CD4-positive, CD25-positive, alpha-beta regulatory T cell (primary cell): ENCODE measurements around the gene NFIB. TPM values are rescaled to one million over a fixed set of nuclear protein-coding genes. Genes with fewer than 3 reads are reported as not detected.

ENCODE experiments used
- ATAC-seq, 2 donors: fragments of 150-1000 bp; cut with Tn5 transposase; one replicate each; pipeline ENCODE4 v1.10.0; 2021; ENCODE audit warnings: low read depth in 2 of 2, moderate number of reproducible peaks in 2 of 2, moderate library complexity in 1 of 2
- DNase-seq, 3 donors: peaks; one replicate each; pipeline versions ENCODE4 v3.0.0 to v3.0.0-alpha.2; 2012 to 2022; ENCODE audit warnings: mixed read lengths in 1 of 3
- H3K27ac ChIP-seq: one replicate; pipeline ENCODE4 v1.7.0; 2013; ENCODE audit warnings: mild to moderate bottlenecking, low read length; ENCODE audit not compliant: insufficient read depth, poor library complexity, severe bottlenecking
- H3K27me3 ChIP-seq: one replicate; pipeline ENCODE4 v1.7.0; 2013; ENCODE audit warnings: low read length; ENCODE audit not compliant: control insufficient read depth, insufficient read depth
- H3K36me3 ChIP-seq: one replicate; pipeline ENCODE4 v1.7.0; 2013; ENCODE audit warnings: mild to moderate bottlenecking, low read length, moderate library complexity; ENCODE audit not compliant: control insufficient read depth, insufficient read depth
- H3K4me1 ChIP-seq: 2 replicates; pipeline ENCODE4 v1.7.0; 2013; ENCODE audit warnings: mild to moderate bottlenecking, low read length; ENCODE audit not compliant: insufficient read depth, control insufficient read depth, poor library complexity, severe bottlenecking
- H3K4me3 ChIP-seq: one replicate; pipeline ENCODE4 v1.7.0; 2013; ENCODE audit warnings: low read depth, mild to moderate bottlenecking, low read length, moderate library complexity
- H3K9me3 ChIP-seq, 2 experiments: 1 replicate in 1 of 2; 2 replicates in 1 of 2; pipeline ENCODE4 v1.7.0; 2013; ENCODE audit warnings: low read length in 2 of 2, mild to moderate bottlenecking in 1 of 2, moderate library complexity in 1 of 2; ENCODE audit not compliant: control insufficient read depth in 2 of 2
- H3K27ac Mint-ChIP-seq, 3 donors: one replicate each; pipeline ENCODE4 v1.8.0; 2020 to 2022; ENCODE audit warnings: mild to moderate bottlenecking in 3 of 3, mixed read lengths in 3 of 3, moderate library complexity in 2 of 3
- H3K27me3 Mint-ChIP-seq: one replicate; pipeline ENCODE4 v1.8.0; 2022; ENCODE audit warnings: mild to moderate bottlenecking, mixed read lengths
- H3K36me3 Mint-ChIP-seq: one replicate; pipeline ENCODE4 v1.8.0; 2020; ENCODE audit warnings: mixed read lengths
- H3K4me1 Mint-ChIP-seq, 4 donors: one replicate each; pipeline ENCODE4 v1.8.0; 2020 to 2022; ENCODE audit warnings: mixed read lengths in 4 of 4, mild to moderate bottlenecking in 1 of 4
- H3K4me3 Mint-ChIP-seq, 4 donors: one replicate each; pipeline ENCODE4 v1.8.0; 2020 to 2022; ENCODE audit warnings: mild to moderate bottlenecking in 4 of 4, mixed read lengths in 4 of 4, moderate library complexity in 3 of 4
- H3K9me3 Mint-ChIP-seq, 7 donors: one replicate each; pipeline ENCODE4 v1.8.0; 2020 to 2022; ENCODE audit warnings: mixed read lengths in 7 of 7, mild to moderate bottlenecking in 3 of 7, moderate library complexity in 2 of 7
- polyA plus RNA-seq, 4 donors: library from polyadenylated mRNA; unstranded; fragments of 300-500 nt; fragmentation: Illumina TruSeq; gene quantifications; one replicate each; pipeline ENCODE4 v1.2.3, GENCODE V29; 2021
- total RNA-seq: library from RNA; stranded (reverse); gene quantifications from one replicate; pipeline ENCODE4 v1.2.3, GENCODE V29; 2022

Gene NFIB
- total and polyA plus RNA-seq, 5 donors from 2014 or later = 0.20 TPM; not detected in 4

DNA sequence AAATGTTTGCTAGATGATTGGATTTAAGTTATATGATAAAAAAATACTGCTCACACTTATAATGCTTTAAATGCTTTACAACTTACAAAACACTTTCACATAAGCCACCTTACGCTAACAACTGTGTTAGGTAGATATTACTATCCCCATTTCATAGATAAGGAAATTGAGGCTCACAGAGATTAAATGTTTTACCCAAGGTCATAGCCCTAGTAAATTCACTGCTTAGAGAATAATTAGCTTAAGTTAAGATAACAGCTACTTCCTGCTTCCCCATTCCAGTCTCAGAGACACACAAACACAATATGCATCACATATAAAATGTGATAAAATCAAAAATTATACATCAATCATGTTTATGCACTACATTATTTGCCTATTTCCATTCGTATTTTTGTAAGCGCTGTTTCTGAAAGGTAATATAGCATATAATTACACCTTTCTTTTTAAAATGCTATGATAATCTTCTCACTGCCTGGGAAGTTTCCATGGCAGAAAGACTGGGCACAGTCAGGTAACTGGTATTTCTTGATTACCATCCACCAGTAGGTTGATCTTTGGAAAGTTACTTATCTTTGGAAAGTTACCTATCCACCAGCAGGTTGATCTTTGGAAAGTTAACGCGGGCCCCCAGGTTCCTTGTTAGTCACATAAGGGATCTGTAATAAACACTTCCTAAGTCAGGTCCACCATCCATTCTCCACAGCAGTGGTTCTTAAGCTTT is 101.1 kb downstream of the NFIB start:
- Histone ChIP-seq H3K27me3 (no peaks in the 10 kb centered on the region), H3K9me3 (no peaks in the 10 kb centered on the region), H3K4me1 (no peaks in the 10 kb centered on the region), H3K4me3 (no peak overlapping the region), H3K36me3 (no peaks in the 10 kb centered on the region), H3K27ac (no peak overlapping the region)
- ATAC-seq = no peak
- DNase-seq = no peak
- Mint-ChIP-seq H3K4me3 (no peak overlapping the region), H3K9me3 (peaks cover 0 to 3% (median 0%) of the 10 kb centered on the region in 7 donors), H3K36me3 (no peaks in the 10 kb centered on the region), H3K4me1 (no peaks in the 10 kb centered on the region), H3K27ac (no peak overlapping the region), H3K27me3 (no peaks in the 10 kb centered on the region)

GRCh38 chr9:14212077-14212476 is 101.9 kb downstream of the NFIB start:
- Histone ChIP-seq H3K36me3 (no peaks in the 10 kb centered on the region), H3K4me3 (no peak overlapping the region), H3K27ac (no peak overlapping the region), H3K4me1 (no peaks in the 10 kb centered on the region), H3K27me3 (no peaks in the 10 kb centered on the region), H3K9me3 (no peaks in the 10 kb centered on the region)
- no peaks in the 10 kb centered on the region for H3K4me1 Mint-ChIP-seq
- ATAC-seq (no peak), DNase-seq (no peak)
- no peaks in the 10 kb centered on the region for H3K27me3 Mint-ChIP-seq
- H3K27ac Mint-ChIP-seq = no peak overlapping the region
- H3K36me3 Mint-ChIP-seq = no peaks in the 10 kb centered on the region
- no peak overlapping the region for H3K4me3 Mint-ChIP-seq
- peaks cover 0 to 3% (median 0%) of the 10 kb centered on the region in 7 donors for H3K9me3 Mint-ChIP-seq

DNA sequence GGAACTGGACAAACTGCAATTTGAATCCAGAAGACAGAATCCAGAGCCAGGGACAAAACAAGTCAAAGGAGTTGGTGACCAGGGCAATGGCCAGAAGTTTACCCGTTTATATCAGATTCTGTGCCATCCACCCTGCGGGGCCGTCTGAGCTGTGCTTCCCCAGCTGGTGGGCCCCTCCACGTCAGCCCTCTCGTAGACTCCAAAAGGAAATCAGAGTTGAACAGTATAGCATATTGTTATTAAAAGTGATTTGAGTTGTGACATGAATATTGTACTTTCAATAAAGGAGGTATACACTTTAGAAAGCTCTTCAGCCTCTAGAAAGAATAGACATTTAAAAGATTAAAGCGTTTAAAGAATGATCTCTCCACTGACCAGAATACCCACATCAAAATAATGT is 102.4 kb downstream of the NFIB start:
- Histone ChIP-seq H3K4me3 (no peak overlapping the region), H3K9me3 (no peaks in the 10 kb centered on the region), H3K27me3 (no peaks in the 10 kb centered on the region), H3K36me3 (no peaks in the 10 kb centered on the region), H3K27ac (no peak overlapping the region), H3K4me1 (no peaks in the 10 kb centered on the region)
- no peak for ATAC-seq
- Mint-ChIP-seq H3K9me3 (peaks cover 0 to 3% (median 0%) of the 10 kb centered on the region in 7 donors), H3K27ac (no peak overlapping the region), H3K4me1 (no peaks in the 10 kb centered on the region), H3K4me3 (no peak overlapping the region), H3K27me3 (no peaks in the 10 kb centered on the region), H3K36me3 (no peaks in the 10 kb centered on the region)
- DNase-seq = no peak

DNA sequence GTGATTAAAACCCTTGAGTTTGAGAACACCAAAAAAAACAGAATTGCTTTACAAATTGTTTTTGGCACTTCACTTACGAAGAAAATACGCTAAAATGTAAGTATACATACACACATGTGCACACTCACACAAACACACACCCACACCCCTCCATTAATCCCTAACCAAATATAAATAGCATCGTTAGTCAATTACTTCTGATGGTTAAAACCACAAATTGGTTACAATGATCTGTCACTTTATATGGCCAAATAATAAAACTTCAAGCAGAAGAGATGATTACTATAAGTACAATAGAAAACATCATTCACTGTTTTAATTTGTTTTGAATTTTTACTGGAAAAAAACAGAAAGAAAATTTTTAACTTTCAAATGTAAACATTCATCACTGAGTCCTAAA is 103.5 kb downstream of the NFIB start:
- Mint-ChIP-seq H3K27ac (no peak overlapping the region), H3K9me3 (peaks cover 0 to 3% (median 0%) of the 10 kb centered on the region in 7 donors), H3K4me1 (no peaks in the 10 kb centered on the region), H3K4me3 (no peak overlapping the region), H3K27me3 (no peaks in the 10 kb centered on the region), H3K36me3 (no peaks in the 10 kb centered on the region)
- no peaks in the 10 kb centered on the region for H3K4me1 ChIP-seq
- H3K4me3 ChIP-seq = no peak overlapping the region
- no peaks in the 10 kb centered on the region for H3K36me3 ChIP-seq
- ATAC-seq (no peak), DNase-seq (no peak)
- H3K9me3 ChIP-seq = no peaks in the 10 kb centered on the region
- H3K27ac ChIP-seq = no peak overlapping the region
- no peaks in the 10 kb centered on the region for H3K27me3 ChIP-seq

DNA sequence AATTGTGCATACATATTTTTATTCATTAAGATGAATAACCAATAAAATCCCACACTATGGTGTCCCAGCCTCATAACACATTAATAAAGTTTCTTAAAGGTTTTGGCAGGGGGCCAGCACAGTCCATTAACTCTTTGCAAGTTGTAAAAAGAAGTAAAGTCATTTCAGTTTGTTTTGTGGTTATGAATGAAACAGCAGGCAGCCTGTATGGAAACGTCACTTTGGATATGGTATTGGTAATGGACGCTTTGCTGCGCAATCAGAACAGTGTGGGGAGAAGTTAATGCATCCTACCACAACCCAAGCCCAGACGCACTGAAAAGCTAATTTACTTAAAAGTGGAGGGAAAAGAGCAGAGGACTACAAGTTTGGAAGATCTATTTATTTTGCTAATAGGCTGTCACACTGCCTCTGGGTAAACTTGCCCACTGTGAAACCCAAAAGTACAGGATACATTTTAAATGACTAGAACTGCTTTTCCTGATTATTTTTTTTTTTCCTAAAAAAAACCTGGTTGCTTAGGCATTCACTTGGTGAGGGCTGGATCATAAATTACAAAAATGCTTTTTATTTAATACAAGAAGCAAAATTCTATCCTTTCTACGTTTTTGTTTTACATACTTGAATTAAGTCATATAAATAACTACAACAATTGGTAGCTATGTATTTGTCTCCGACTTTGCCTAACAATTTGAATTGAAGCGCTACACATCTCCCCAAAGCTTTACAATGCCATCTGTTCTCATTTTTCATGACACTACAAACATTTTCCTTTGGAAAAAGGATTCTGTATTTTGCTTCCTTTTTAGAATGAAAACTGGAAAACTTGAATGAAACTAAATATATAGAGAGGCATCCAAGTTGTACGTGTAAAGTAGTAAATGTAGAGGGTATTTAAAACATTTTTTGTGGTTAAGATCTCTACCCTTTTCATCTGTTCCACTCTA is 104.3 kb downstream of the NFIB start:
- DNase-seq = no peak
- Mint-ChIP-seq H3K27ac (no peak overlapping the region), H3K36me3 (no peaks in the 10 kb centered on the region), H3K4me1 (no peaks in the 10 kb centered on the region), H3K27me3 (no peaks in the 10 kb centered on the region), H3K9me3 (peaks cover 0 to 3% (median 0%) of the 10 kb centered on the region in 7 donors), H3K4me3 (no peak overlapping the region)
- Histone ChIP-seq H3K36me3 (no peaks in the 10 kb centered on the region), H3K9me3 (no peaks in the 10 kb centered on the region), H3K4me3 (no peak overlapping the region), H3K27me3 (no peaks in the 10 kb centered on the region), H3K4me1 (no peaks in the 10 kb centered on the region), H3K27ac (no peak overlapping the region)
- ATAC-seq = no peak

DNA sequence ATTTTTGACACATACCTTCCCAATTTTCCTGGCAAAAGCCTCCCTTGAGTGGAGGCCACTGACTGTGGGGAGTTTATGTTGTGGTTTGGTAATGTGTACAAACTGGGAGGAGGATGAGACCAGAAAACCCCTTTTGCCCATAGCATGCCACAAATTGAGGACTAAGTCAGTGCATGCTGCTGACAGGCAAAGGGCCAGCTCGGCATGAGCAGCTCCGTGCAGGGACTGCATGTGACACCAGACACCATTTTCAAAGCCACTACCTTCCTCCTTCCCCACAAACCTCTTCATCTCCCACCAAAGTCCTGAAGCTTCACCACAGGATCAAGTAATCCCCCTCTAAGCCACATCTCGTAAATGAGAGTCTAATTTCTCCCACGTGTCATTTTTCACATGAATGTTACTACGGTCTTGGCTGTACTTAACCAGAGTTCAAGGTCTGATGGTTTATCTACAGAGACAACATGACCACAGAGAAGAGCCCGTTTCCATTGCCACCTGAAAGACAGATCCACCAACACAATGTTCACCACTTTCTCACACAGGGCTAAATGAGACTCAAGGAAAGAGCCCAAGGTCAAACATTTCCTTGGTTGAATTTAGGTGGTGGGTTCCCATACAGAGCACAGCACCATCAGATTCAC is 106.5 kb downstream of the NFIB start:
- Histone ChIP-seq H3K27me3 (no peaks in the 10 kb centered on the region), H3K9me3 (no peaks in the 10 kb centered on the region), H3K4me1 (no peaks in the 10 kb centered on the region), H3K36me3 (no peaks in the 10 kb centered on the region), H3K4me3 (no peak overlapping the region), H3K27ac (no peak overlapping the region)
- no peak overlapping the region for H3K4me3 Mint-ChIP-seq
- no peaks in the 10 kb centered on the region for H3K27me3 Mint-ChIP-seq
- DNase-seq (no peak), ATAC-seq (no peak)
- H3K36me3 Mint-ChIP-seq = no peaks in the 10 kb centered on the region
- peaks cover 0 to 4% (median 0%) of the 10 kb centered on the region in 7 donors for H3K9me3 Mint-ChIP-seq
- no peak overlapping the region for H3K27ac Mint-ChIP-seq
- H3K4me1 Mint-ChIP-seq = no peaks in the 10 kb centered on the region

GRCh38 chr9:14205463-14205862 is 108.5 kb downstream of the NFIB start:
- Histone ChIP-seq H3K27me3 (no peaks in the 10 kb centered on the region), H3K4me3 (no peak overlapping the region), H3K9me3 (no peaks in the 10 kb centered on the region), H3K36me3 (no peaks in the 10 kb centered on the region), H3K27ac (no peak overlapping the region), H3K4me1 (no peaks in the 10 kb centered on the region)
- H3K27ac Mint-ChIP-seq = no peak overlapping the region
- no peaks in the 10 kb centered on the region for H3K36me3 Mint-ChIP-seq
- no peaks in the 10 kb centered on the region for H3K27me3 Mint-ChIP-seq
- no peak for DNase-seq
- no peak for ATAC-seq
- no peaks in the 10 kb centered on the region for H3K4me1 Mint-ChIP-seq
- H3K9me3 Mint-ChIP-seq = peaks cover 0 to 7% (median 1%) of the 10 kb centered on the region in 7 donors
- no peak overlapping the region for H3K4me3 Mint-ChIP-seq
